Measurements from ENCODE around the gene VPS52.
"Not testable (repeated sequence)": the region's sequence is repeated elsewhere in the genome, so short reads cannot be mapped to it uniquely, and the experiment has no call there.

VPS52 gene

GRCh38 chr6:33273129-33273923 lies 1.6 kb upstream of the VPS52 start:
- peaks cover 30 to 33% of the 10 kb centered on the region in 2 donors for H3K36me3 ChIP-seq (ENCODE audit: control insufficient read depth in 2 of 2, insufficient read depth in 2 of 2, low read length in 2 of 2)
- H3K9me3 ChIP-seq (ENCODE audit: control insufficient read depth in 2 of 2, low read length in 2 of 2): no peaks in the 10 kb centered on the region
- H3K4me3 ChIP-seq (ENCODE audit: low read length in 2 of 2): peak overlapping the region; percentile 86 to 98
- peak overlapping the region; percentile 94 to 95 for H3K27ac ChIP-seq (ENCODE audit: low read depth in 2 of 2, low read length in 2 of 2)
- H3K27me3 ChIP-seq (ENCODE audit: control insufficient read depth in 2 of 2, insufficient read depth in 2 of 2, low read length in 2 of 2): no peaks in the 10 kb centered on the region
- H3K4me1 ChIP-seq (ENCODE audit: control insufficient read depth in 2 of 2, insufficient read depth in 2 of 2, low read length in 2 of 2): peaks cover 50 to 59% of the 10 kb centered on the region in 2 donors
- H3K9ac ChIP-seq (ENCODE audit: low read depth in 1 of 2, low read length in 2 of 2): peak overlapping the region; percentile 80 to 95

GRCh38 chr6:33272275-33273128 lies 826 bp upstream of the VPS52 start:
- Histone ChIP-seq H3K4me1 (ENCODE audit: control insufficient read depth in 2 of 2, insufficient read depth in 2 of 2, low read length in 2 of 2) (peaks cover 42 to 51% of the 10 kb centered on the region in 2 donors), H3K36me3 (ENCODE audit: control insufficient read depth in 2 of 2, insufficient read depth in 2 of 2, low read length in 2 of 2) (peaks cover 32 to 37% of the 10 kb centered on the region in 2 donors), H3K9me3 (ENCODE audit: control insufficient read depth in 2 of 2, low read length in 2 of 2) (no peaks in the 10 kb centered on the region), H3K9ac (ENCODE audit: low read depth in 1 of 2, low read length in 2 of 2) (peak overlapping the region; percentile 80 to 95), H3K27ac (ENCODE audit: low read depth in 2 of 2, low read length in 2 of 2) (peak overlapping the region; percentile 94 to 95), H3K4me3 (ENCODE audit: low read length in 2 of 2) (peak overlapping the region; percentile 86 to 98), H3K27me3 (ENCODE audit: control insufficient read depth in 2 of 2, insufficient read depth in 2 of 2, low read length in 2 of 2) (no peaks in the 10 kb centered on the region)

- peaks cover 41 to 50% of the 10 kb centered on the region in 2 donors for H3K36me3 ChIP-seq (ENCODE audit: control insufficient read depth in 2 of 2, insufficient read depth in 2 of 2, low read length in 2 of 2)
- H3K27me3 ChIP-seq (ENCODE audit: control insufficient read depth in 2 of 2, insufficient read depth in 2 of 2, low read length in 2 of 2): no peaks in the 10 kb centered on the region
- no peaks in the 10 kb centered on the region for H3K9me3 ChIP-seq (ENCODE audit: control insufficient read depth in 2 of 2, low read length in 2 of 2)
- peaks cover 34 to 43% of the 10 kb centered on the region in 2 donors for H3K4me1 ChIP-seq (ENCODE audit: control insufficient read depth in 2 of 2, insufficient read depth in 2 of 2, low read length in 2 of 2)
- peak overlapping the region; percentile 94 to 95 for H3K27ac ChIP-seq (ENCODE audit: low read depth in 2 of 2, low read length in 2 of 2)
- H3K9ac ChIP-seq (ENCODE audit: low read depth in 1 of 2, low read length in 2 of 2): peak overlapping the region; percentile 95
- peak overlapping the region; percentile 86 to 98 for H3K4me3 ChIP-seq (ENCODE audit: low read length in 2 of 2)
Observed at GRCh38 chr6:33271117-33271467, 584 bp downstream of the VPS52 start.

- Histone ChIP-seq H3K4me1 (ENCODE audit: control insufficient read depth in 2 of 2, insufficient read depth in 2 of 2, low read length in 2 of 2) (no peaks in the 10 kb centered on the region), H3K9ac (ENCODE audit: low read depth in 1 of 2, low read length in 2 of 2) (no peak overlapping the region), H3K4me3 (ENCODE audit: low read length in 2 of 2) (no peak overlapping the region), H3K27ac (ENCODE audit: low read depth in 2 of 2, low read length in 2 of 2) (no peak overlapping the region), H3K9me3 (ENCODE audit: control insufficient read depth in 2 of 2, low read length in 2 of 2) (no peaks in the 10 kb centered on the region), H3K36me3 (ENCODE audit: control insufficient read depth in 2 of 2, insufficient read depth in 2 of 2, low read length in 2 of 2) (peaks cover 42 to 64% of the 10 kb centered on the region in 2 donors), H3K27me3 (ENCODE audit: control insufficient read depth in 2 of 2, insufficient read depth in 2 of 2, low read length in 2 of 2) (no peaks in the 10 kb centered on the region)
Observed at GRCh38 chr6:33264015-33264414, 7.7 kb downstream of the VPS52 start.

GRCh38 chr6:33262490-33262889 lies 9.2 kb downstream of the VPS52 start:
- H3K36me3 ChIP-seq (ENCODE audit: control insufficient read depth in 2 of 2, insufficient read depth in 2 of 2, low read length in 2 of 2): peaks cover 41 to 56% of the 10 kb centered on the region in 2 donors
- not testable (repeated sequence) for H3K27me3 ChIP-seq (ENCODE audit: control insufficient read depth in 2 of 2, insufficient read depth in 2 of 2, low read length in 2 of 2); H3K9ac ChIP-seq (ENCODE audit: low read depth in 1 of 2, low read length in 2 of 2); H3K4me1 ChIP-seq (ENCODE audit: control insufficient read depth in 2 of 2, insufficient read depth in 2 of 2, low read length in 2 of 2); H3K9me3 ChIP-seq (ENCODE audit: control insufficient read depth in 2 of 2, low read length in 2 of 2); H3K4me3 ChIP-seq (ENCODE audit: low read length in 2 of 2); H3K27ac ChIP-seq (ENCODE audit: low read depth in 2 of 2, low read length in 2 of 2)

- peaks cover 18 to 27% of the 10 kb centered on the region in 2 donors for H3K36me3 ChIP-seq (ENCODE audit: control insufficient read depth in 2 of 2, insufficient read depth in 2 of 2, low read length in 2 of 2)
- no peak overlapping the region for H3K27ac ChIP-seq (ENCODE audit: low read depth in 2 of 2, low read length in 2 of 2)
- no peak overlapping the region for H3K9ac ChIP-seq (ENCODE audit: low read depth in 1 of 2, low read length in 2 of 2)
- H3K4me3 ChIP-seq (ENCODE audit: low read length in 2 of 2): no peak overlapping the region
- H3K9me3 ChIP-seq (ENCODE audit: control insufficient read depth in 2 of 2, low read length in 2 of 2): no peaks in the 10 kb centered on the region
- no peaks in the 10 kb centered on the region for H3K27me3 ChIP-seq (ENCODE audit: control insufficient read depth in 2 of 2, insufficient read depth in 2 of 2, low read length in 2 of 2)
- H3K4me1 ChIP-seq (ENCODE audit: control insufficient read depth in 2 of 2, insufficient read depth in 2 of 2, low read length in 2 of 2): no peaks in the 10 kb centered on the region
Observed at GRCh38 chr6:33259032-33259431, 12.6 kb downstream of the VPS52 start.

GRCh38 chr6:33254591-33254990 lies 17.1 kb downstream of the VPS52 start:
- Histone ChIP-seq H3K4me3 (ENCODE audit: low read length in 2 of 2) (no peak overlapping the region), H3K27ac (ENCODE audit: low read depth in 2 of 2, low read length in 2 of 2) (no peak overlapping the region), H3K4me1 (ENCODE audit: control insufficient read depth in 2 of 2, insufficient read depth in 2 of 2, low read length in 2 of 2) (peaks cover 7 to 9% of the 10 kb centered on the region in 2 donors), H3K36me3 (ENCODE audit: control insufficient read depth in 2 of 2, insufficient read depth in 2 of 2, low read length in 2 of 2) (peaks cover 4 to 22% of the 10 kb centered on the region in 2 donors), H3K27me3 (ENCODE audit: control insufficient read depth in 2 of 2, insufficient read depth in 2 of 2, low read length in 2 of 2) (no peaks in the 10 kb centered on the region), H3K9ac (ENCODE audit: low read depth in 1 of 2, low read length in 2 of 2) (no peak overlapping the region), H3K9me3 (ENCODE audit: control insufficient read depth in 2 of 2, low read length in 2 of 2) (no peaks in the 10 kb centered on the region)

GRCh38 chr6:33252759-33253158 lies 18.9 kb downstream of the VPS52 start:
- Histone ChIP-seq H3K27ac (ENCODE audit: low read depth in 2 of 2, low read length in 2 of 2) (no peak overlapping the region), H3K9me3 (ENCODE audit: control insufficient read depth in 2 of 2, low read length in 2 of 2) (no peaks in the 10 kb centered on the region), H3K9ac (ENCODE audit: low read depth in 1 of 2, low read length in 2 of 2) (no peak overlapping the region), H3K36me3 (ENCODE audit: control insufficient read depth in 2 of 2, insufficient read depth in 2 of 2, low read length in 2 of 2) (peaks cover 0 to 17% of the 10 kb centered on the region in 2 donors), H3K4me1 (ENCODE audit: control insufficient read depth in 2 of 2, insufficient read depth in 2 of 2, low read length in 2 of 2) (peaks cover 17 to 21% of the 10 kb centered on the region in 2 donors), H3K27me3 (ENCODE audit: control insufficient read depth in 2 of 2, insufficient read depth in 2 of 2, low read length in 2 of 2) (no peaks in the 10 kb centered on the region), H3K4me3 (ENCODE audit: low read length in 2 of 2) (no peak overlapping the region)

- Histone ChIP-seq H3K27ac (ENCODE audit: low read depth in 2 of 2, low read length in 2 of 2) (no peak overlapping the region), H3K9me3 (ENCODE audit: control insufficient read depth in 2 of 2, low read length in 2 of 2) (no peaks in the 10 kb centered on the region), H3K4me1 (ENCODE audit: control insufficient read depth in 2 of 2, insufficient read depth in 2 of 2, low read length in 2 of 2) (peaks cover 17 to 21% of the 10 kb centered on the region in 2 donors), H3K36me3 (ENCODE audit: control insufficient read depth in 2 of 2, insufficient read depth in 2 of 2, low read length in 2 of 2) (peaks cover 0 to 14% of the 10 kb centered on the region in 2 donors), H3K27me3 (ENCODE audit: control insufficient read depth in 2 of 2, insufficient read depth in 2 of 2, low read length in 2 of 2) (no peaks in the 10 kb centered on the region), H3K9ac (ENCODE audit: low read depth in 1 of 2, low read length in 2 of 2) (no peak overlapping the region), H3K4me3 (ENCODE audit: low read length in 2 of 2) (no peak overlapping the region)
Observed at GRCh38 chr6:33251395-33252012, 20.2 kb downstream of the VPS52 start.

- no peak overlapping the region for H3K4me3 ChIP-seq (ENCODE audit: low read length in 2 of 2)
- peaks cover 17 to 21% of the 10 kb centered on the region in 2 donors for H3K4me1 ChIP-seq (ENCODE audit: control insufficient read depth in 2 of 2, insufficient read depth in 2 of 2, low read length in 2 of 2)
- no peak overlapping the region for H3K9ac ChIP-seq (ENCODE audit: low read depth in 1 of 2, low read length in 2 of 2)
- H3K27me3 ChIP-seq (ENCODE audit: control insufficient read depth in 2 of 2, insufficient read depth in 2 of 2, low read length in 2 of 2): no peaks in the 10 kb centered on the region
- H3K36me3 ChIP-seq (ENCODE audit: control insufficient read depth in 2 of 2, insufficient read depth in 2 of 2, low read length in 2 of 2): peaks cover 0 to 14% of the 10 kb centered on the region in 2 donors
- no peak overlapping the region for H3K27ac ChIP-seq (ENCODE audit: low read depth in 2 of 2, low read length in 2 of 2)
- no peaks in the 10 kb centered on the region for H3K9me3 ChIP-seq (ENCODE audit: control insufficient read depth in 2 of 2, low read length in 2 of 2)
Observed at GRCh38 chr6:33250731-33251130, 20.9 kb downstream of the VPS52 start.

Measured in mucosa of rectum (tissue), 2 donors.